K562 (cell line): ENCODE results near the gene OBSCN. TPM values are rescaled to one million over a fixed set of nuclear protein-coding genes. Genes with fewer than 3 reads are reported as not detected.

Experiments
- ATAC-seq: fragments of 200-7000 bp; cut with Tn5 transposase; 3 replicates; pipeline ENCODE4 v1.9.1; 2020; ENCODE audit warnings: moderate library complexity
- BruUV-seq: library from RNA; stranded (reverse); fragments of 400-500 nt; replicated peaks from 2 replicates; lab custom pipeline; 2021; lab: Mats Ljungman, UMichigan
- CTCF ChIA-PET: fragments of 300-600 bp; formaldehyde crosslinking; extraction: SDS; loops from one replicate; lab custom pipeline; 2021; ENCODE audit warnings: low intra/inter-chr PET ratio; lab: Yijun Ruan, JAX
- POLR2A ChIA-PET: fragments of 300-600, 350-650 bp; sonication (Branson Sonifier 250); formaldehyde crosslinking; extraction: SDS; loops from one replicate; lab custom pipeline; 2021; ENCODE audit warnings: antibody characterized with exemption, inconsistent platforms; lab: Yijun Ruan, JAX
- DNase-seq, 4 experiments: peaks; one replicate each; pipeline versions ENCODE4 v3.0.0 to v3.0.0-alpha.2; 2011 to 2018; ENCODE audit warnings: low spot score in 3 of 4, mixed read lengths in 3 of 4; ENCODE audit errors: extremely low read depth in 1 of 4
- FAIRE-seq: peaks from 2 replicates; lab custom pipeline; 2011; peaks lifted over from hg19 to GRCh38; lab: Jason Lieb, UNC
- H2AFZ ChIP-seq: 2 replicates; pipeline ENCODE4 v1.6.0; 2011; ENCODE audit warnings: low read depth, low read length, control low read depth, inconsistent platforms
- H3K27ac ChIP-seq: fragments of 200-600 bp; 3 replicates; pipeline ENCODE4 v1.8.0; 2011; ENCODE audit warnings: low read depth, mild to moderate bottlenecking, control low read depth, inconsistent platforms, low read length, moderate library complexity, mixed read lengths; ENCODE audit errors: extremely low read depth
- H3K27me3 ChIP-seq, 2 experiments: fragments of 300-600 bp in 1 of 2; 2 replicates in 1 of 2; 3 replicates in 1 of 2; pipeline versions ENCODE4 v1.6.0 to v1.8.0; 2011; ENCODE audit warnings: inconsistent platforms in 2 of 2, low read length in 2 of 2, mild to moderate bottlenecking in 1 of 2, mixed read lengths in 1 of 2, moderate library complexity in 1 of 2; ENCODE audit not compliant: control insufficient read depth in 2 of 2, insufficient read depth in 2 of 2
- H3K36me3 ChIP-seq: fragments of 300-600 bp; 3 replicates; pipeline ENCODE4 v1.8.0; 2011; ENCODE audit warnings: mild to moderate bottlenecking, low read length, inconsistent platforms; ENCODE audit not compliant: control insufficient read depth, insufficient read depth
- H3K4me1 ChIP-seq, 2 experiments: fragments of 200-600 bp in 1 of 2; replicated peaks in 1 of 2; 2 replicates in 1 of 2; 3 replicates in 1 of 2; pipeline versions ENCODE4 v1.5.1 to v1.8.0; 2011; ENCODE audit warnings: inconsistent platforms in 2 of 2, low read length in 2 of 2, mild to moderate bottlenecking in 1 of 2, mixed read lengths in 1 of 2, moderate library complexity in 1 of 2; ENCODE audit not compliant: control insufficient read depth in 2 of 2, insufficient read depth in 2 of 2
- H3K4me2 ChIP-seq: 2 replicates; pipeline ENCODE4 v1.6.1; 2011; ENCODE audit warnings: low read length, control low read depth, inconsistent platforms, mixed read lengths; ENCODE audit not compliant: insufficient read depth
- H3K4me3 ChIP-seq: fragments of 200-600 bp; sonication (generic), shearing (Covaris generic); 2 replicates; pipeline ENCODE4 v1.5.1; 2016; ENCODE audit warnings: control low read depth, inconsistent platforms
- H3K79me2 ChIP-seq: fragments of 200-600 bp; 3 replicates; pipeline ENCODE4 v1.8.0; 2011; ENCODE audit warnings: low read length, inconsistent platforms; ENCODE audit not compliant: control insufficient read depth, insufficient read depth
- H3K9ac ChIP-seq, 2 experiments: 2 replicates each; pipeline versions ENCODE4 v1.6.0 to v1.6.1; 2011; ENCODE audit warnings: low read depth in 2 of 2, low read length in 2 of 2, control low read depth in 1 of 2, inconsistent platforms in 1 of 2, mild to moderate bottlenecking in 1 of 2, mixed read lengths in 1 of 2; ENCODE audit not compliant: insufficient read depth in 1 of 2
- H3K9me1 ChIP-seq: one replicate; pipeline ENCODE4 v1.6.0; 2011; ENCODE audit warnings: inconsistent platforms, mild to moderate bottlenecking, low read length, moderate library complexity; ENCODE audit not compliant: control insufficient read depth, insufficient read depth
- H3K9me3 ChIP-seq: replicated peaks from 2 replicates; pipeline ENCODE4 v1.5.1; 2011; ENCODE audit warnings: low read depth, low read length, inconsistent platforms; ENCODE audit not compliant: control insufficient read depth, insufficient read depth
- H4K20me1 ChIP-seq: replicated peaks from 2 replicates; pipeline ENCODE4 v1.6.1; 2011; ENCODE audit warnings: low read length, inconsistent platforms, mixed read lengths; ENCODE audit not compliant: control insufficient read depth, insufficient read depth
- DEAF1 ChIP-seq: fragments of 450-650 bp; formaldehyde crosslinking; IDR thresholded peaks from 2 replicates; pipeline ENCODE4 v1.4.0; 2020; ENCODE audit warnings: mild to moderate bottlenecking, moderate library complexity
- ZNF583 ChIP-seq: fragments of 250-450 bp; sonication (Bioruptor Pico); IDR thresholded peaks from 2 replicates; pipeline ENCODE4 v1.4.0; 2020
- WGBS: fragments of 100-300 bp; shearing (Covaris generic); methylation state at CpG from one replicate; pipeline ENCODE4 v1.1.6; 2016; ENCODE audit warnings: low coverage, mixed read lengths; ENCODE audit not compliant: insufficient coverage; ENCODE audit errors: missing lambda C conversion rate; 5-methylcytosine and 5-hydroxymethylcytosine counted together
- in situ Hi-C: fragments of 300-500 bp; cut with MboI; formaldehyde crosslinking; loops from 4 replicates; pipeline ENCODE4 v1.15.0; 2018; ENCODE audit warnings: inconsistent platforms, mixed read lengths
- intact Hi-C: fragments of 100-400 bp; cut with micrococcal nuclease; formaldehyde crosslinking; loops from 2 replicates; pipeline ENCODE4 v1.14.2; 2022
- polyA plus RNA-seq, 8 experiments: library from polyadenylated mRNA; depleted of rRNA in 4 of 8; stranded (reverse) in 5 of 8; unstranded in 3 of 8; fragments of >200 nt; fragmentation: Nextera tagmentation in 2 of 8; fragmentation: Illumina TruSeq in 1 of 8; extraction: Ambion mirVana in 2 of 8; extraction: Trizol in 1 of 8; gene quantifications; 2 replicates each; pipeline versions ENCODE4 v1.2.1 to v1.2.3, GENCODE V29; 2011 to 2014; ENCODE audit warnings: inconsistent platforms in 1 of 8, missing spikeins in 1 of 8
- total RNA-seq, 7 experiments: library from RNA; depleted of rRNA in 6 of 7; stranded (reverse); fragments of >200 nt in 6 of 7; fragmentation: Illumina TruSeq in 2 of 7; extraction: Trizol in 2 of 7; gene quantifications; 2 replicates each; pipeline versions ENCODE4 v1.2.1 to v1.2.3, GENCODE V29; 2011 to 2021; ENCODE audit warnings: low replicate concordance in 1 of 7

The OBSCN gene
- total and polyA plus RNA-seq, 9 of the 15 experiments (the other 6 are each of a cell fraction or from before 2014, with no cell fraction given): 0.18 to 19.7 (median 3.6) TPM

- Histone ChIP-seq H3K36me3 (no peaks in the 10 kb centered on the region), H3K9me1 (no peaks in the 10 kb centered on the region), H3K4me3 (no peak overlapping the region), H3K9ac (no peak overlapping the region), H4K20me1 (no peaks in the 10 kb centered on the region), H3K9me3 (no peaks in the 10 kb centered on the region), H3K4me1 (peaks cover 0 to 28% of the 10 kb centered on the region in 2 experiments; a peak in 2 of 5 replicates), H3K4me2 (no peak overlapping the region), H3K27ac (no peak overlapping the region), H3K27me3 (peaks cover 18 to 56% of the 10 kb centered on the region in 2 experiments; a peak in 4 of 5 replicates), H3K79me2 (no peaks in the 10 kb centered on the region), H2AFZ (no peak overlapping the region)
- intact Hi-C loops: no loop called here
- ChIA-PET CTCF (no interaction called here), POLR2A (interaction anchor here (0.5 kb wide), 1 partner anchor 11 kb away, joined by 3 read pairs; no protein-coding TSS in a partner anchor)
- TF ChIP-seq DEAF1 (no peak), ZNF583 (CRISPR knock-in tag) (0 out of 2 replicates have a peak, but pooled peaks have one; percentile 13)
- BruUV-seq: no TSS peak
- in situ Hi-C loops: loop anchor here (10.0 kb wide), 1 partner anchor 181 kb away; no protein-coding TSS in a partner anchor
- FAIRE-seq (no peak), DNase-seq (no peak), ATAC-seq (no peak)
- 3% methylated on average over 10 of the region's 10 CpGs for WGBS
These were observed 125.9 kb downstream of the OBSCN start for GRCh38 chr1:228333739-228334115.
